Gastrocnemius medialis (tissue), 4 donors: Measurements from ENCODE around the gene RAMACL. TPM values are rescaled to one million over a fixed set of nuclear protein-coding genes. Genes with fewer than 3 reads are reported as not detected.
A peak's percentile ranks its signal among the peaks of the same experiment; 100 is the strongest.

ENCODE experiments used
- ATAC-seq, 2 donors: fragments of 150-250 bp; one replicate each; pipeline ENCODE4 v1.9.1; 2016
- DNase-seq, 2 donors: peaks; one replicate each; pipeline ENCODE4 v3.0.0-alpha.2; 2019
- H3K27ac ChIP-seq, 4 donors: fragments of 200-600 bp; sonication (generic); 1 replicate in 1 of 4; 2 replicates in 3 of 4; pipeline ENCODE4 v1.5.1; 2016 to 2018; ENCODE audit warnings: mild to moderate bottlenecking in 2 of 4, moderate library complexity in 1 of 4
- H3K27me3 ChIP-seq, 3 donors: fragments of 200-600 bp; sonication (generic) in 2 of 3; 1 replicate in 1 of 3; 2 replicates in 2 of 3; pipeline versions ENCODE4 v1.5.1 to v1.6.0; 2016 to 2019; ENCODE audit warnings: mild to moderate bottlenecking in 1 of 3, moderate library complexity in 1 of 3
- H3K36me3 ChIP-seq, 2 donors: fragments of 200-600 bp; sonication (generic) in 1 of 2; one replicate each; pipeline ENCODE4 v1.5.1; 2017 to 2018
- H3K4me1 ChIP-seq, 2 donors: fragments of 200-600 bp; sonication (generic) in 1 of 2; one replicate each; pipeline ENCODE4 v1.5.1; 2016 to 2017; ENCODE audit warnings: mild to moderate bottlenecking in 2 of 2
- H3K4me3 ChIP-seq, 4 donors: fragments of 200-600 bp; sonication (generic) in 3 of 4; 1 replicate in 1 of 4; 2 replicates in 3 of 4; pipeline ENCODE4 v1.5.1; 2016 to 2019; ENCODE audit warnings: mild to moderate bottlenecking in 2 of 4
- H3K9me3 ChIP-seq, 3 donors: fragments of 200-600 bp; sonication (generic) in 2 of 3; 1 replicate in 1 of 3; 2 replicates in 2 of 3; pipeline ENCODE4 v1.5.1; 2016 to 2019
- CTCF ChIP-seq, 5 experiments: fragments of 450-650 bp in 3 of 5; fragments of 200-600 bp in 2 of 5; sonication (generic) in 2 of 5; IDR thresholded peaks in 4 of 5; conservative IDR thresholded peaks in 1 of 5; 1 replicate in 4 of 5; 2 replicates in 1 of 5; pipeline ENCODE4 v1.5.1; 2016 to 2019; ENCODE audit warnings: antibody characterized with exemption in 5 of 5, mild to moderate bottlenecking in 3 of 5, moderate library complexity in 3 of 5
- POLR2A ChIP-seq, 2 donors: fragments of 450-650 bp; IDR thresholded peaks; one replicate each; pipeline ENCODE4 v1.6.1; 2017; ENCODE audit warnings: antibody characterized with exemption in 2 of 2, mild to moderate bottlenecking in 2 of 2, moderate library complexity in 2 of 2
- in situ Hi-C, 4 donors: fragments of 200-750 bp; cut with MboI; loops; one replicate each; pipeline versions ENCODE4 v1.15.0 to v1.8.0; 2017; ENCODE audit warnings: low sequenced_read_pairs in 4 of 4
- intact Hi-C: fragments of 100-400 bp; cut with DNase I; formaldehyde crosslinking; loops from one replicate; pipeline ENCODE4 v1.15.1; 2023; ENCODE audit warnings: low total_unique reads
- total RNA-seq, 4 donors: library from RNA; depleted of rRNA; stranded (reverse); fragments of >200 nt; gene quantifications; one replicate each; pipeline versions ENCODE4 v1.1.0 to v1.2.3, GENCODE V29; 2016

The RAMACL gene
- total RNA-seq, 4 donors from 2014 or later = 0.18 to 5.6 (median 0.58) TPM

- in situ Hi-C loops (loop anchor here in 1 of 4 donors (10.0 kb wide), 1 partner anchor 45 kb away; the partner anchor contains the start of gene RPS6KA2), intact Hi-C loops (no loop called here)
- peaks cover 5 to 22% of the 10 kb centered on the region in 2 donors for H3K4me1 ChIP-seq
- peak overlapping the region in 1 of 4 donors; percentile 29 for H3K27ac ChIP-seq
- no peaks in the 10 kb centered on the region for H3K36me3 ChIP-seq
- H3K27me3 ChIP-seq = no peaks in the 10 kb centered on the region
- H3K9me3 ChIP-seq = no peaks in the 10 kb centered on the region
- ATAC-seq = no peak
- DNase-seq = no peak
- TF ChIP-seq CTCF (IDR thresholded peaks at IDR 0.05 in 4 of 5, conservative IDR thresholded peaks at IDR 0.05 in 1 of 5) = no peak
- TF ChIP-seq POLR2A (IDR thresholded peaks at IDR 0.05) = no peak
- H3K4me3 ChIP-seq = no peak overlapping the region
Measured at GRCh38 chr6:166579237-166579850, 7.1 kb downstream of the RAMACL start.

GRCh38 chr6:166578536-166579236, 7.8 kb downstream of the RAMACL start:
- Histone ChIP-seq H3K4me1 (peaks cover 5 to 23% of the 10 kb centered on the region in 2 donors), H3K36me3 (no peaks in the 10 kb centered on the region), H3K27ac (no peak overlapping the region), H3K27me3 (no peaks in the 10 kb centered on the region), H3K9me3 (no peaks in the 10 kb centered on the region), H3K4me3 (no peak overlapping the region)
- intact Hi-C loops = no loop called here
- in situ Hi-C loops = loop anchor here in 1 of 4 donors (10.0 kb wide), 1 partner anchor 46 kb away; the partner anchor contains the start of gene RPS6KA2
- TF ChIP-seq CTCF (IDR thresholded peaks at IDR 0.05 in 4 of 5, conservative IDR thresholded peaks at IDR 0.05 in 1 of 5) (no peak), POLR2A (IDR thresholded peaks at IDR 0.05) (no peak)
- ATAC-seq (no peak), DNase-seq (no peak)

GRCh38 chr6:166575205-166575604, 11.3 kb downstream of the RAMACL start:
- in situ Hi-C loops (loop anchor here in 1 of 4 donors (10.0 kb wide), 1 partner anchor 50 kb away; the partner anchor contains the start of gene RPS6KA2), intact Hi-C loops (loop anchor here (1.0 to 2.0 kb wide), 2 partner anchors 52 to 116 kb away; partner anchors contain the start of gene RPS6KA2)
- ATAC-seq = peak; percentile 97 to 100
- H3K9me3 ChIP-seq = no peaks in the 10 kb centered on the region
- H3K27ac ChIP-seq = peak overlapping the region; percentile 70 to 87 (median 80)
- peak; percentile 86 to 90 for DNase-seq
- H3K4me3 ChIP-seq = peak overlapping the region in 3 of 4 donors; percentile 6 to 10 (median 9)
- no peaks in the 10 kb centered on the region for H3K27me3 ChIP-seq
- no peak for TF ChIP-seq CTCF (IDR thresholded peaks at IDR 0.05 in 4 of 5, conservative IDR thresholded peaks at IDR 0.05 in 1 of 5)
- peak; percentile 49 to 56 for TF ChIP-seq POLR2A (IDR thresholded peaks at IDR 0.05)
- no peaks in the 10 kb centered on the region for H3K36me3 ChIP-seq
- H3K4me1 ChIP-seq = peaks cover 5 to 36% of the 10 kb centered on the region in 2 donors

- DNase-seq (no peak), ATAC-seq (no peak)
- Histone ChIP-seq H3K27ac (peak overlapping the region in 1 of 4 donors; percentile 87), H3K9me3 (no peaks in the 10 kb centered on the region), H3K4me3 (no peak overlapping the region), H3K27me3 (no peaks in the 10 kb centered on the region), H3K4me1 (peaks cover 5 to 27% of the 10 kb centered on the region in 2 donors), H3K36me3 (no peaks in the 10 kb centered on the region)
- TF ChIP-seq CTCF (IDR thresholded peaks at IDR 0.05 in 4 of 5, conservative IDR thresholded peaks at IDR 0.05 in 1 of 5) = no peak
- TF ChIP-seq POLR2A (IDR thresholded peaks at IDR 0.05) = no peak
- in situ Hi-C loops = loop anchor here in 1 of 4 donors (10.0 kb wide), 1 partner anchor 51 kb away; the partner anchor contains the start of gene RPS6KA2
- intact Hi-C loops = loop anchor here (2.0 kb wide), 1 partner anchor 53 kb away; the partner anchor contains the start of gene RPS6KA2
Measured at GRCh38 chr6:166573511-166574216, 12.8 kb downstream of the RAMACL start.
